GM13976 (cell line): ENCODE data around the gene GLTP.

Source experiments
- DNase-seq: peaks from one replicate; pipeline ENCODE4 v3.0.0; 2012; ENCODE audit warnings: low spot score
- CTCF ChIP-seq: IDR thresholded peaks from 2 replicates; pipeline ENCODE4 v1.5.1; 2012; ENCODE audit warnings: borderline replicate concordance, mild to moderate bottlenecking; ENCODE audit not compliant: insufficient read depth; ENCODE audit errors: extremely low read depth, missing control alignments, control extremely low read depth
- in situ Hi-C: fragments of 300-500 bp; cut with MboI; formaldehyde crosslinking; loops from one replicate; pipeline ENCODE4 v1.12.0; 2022; ENCODE audit warnings: low sequenced_read_pairs, mixed read lengths, inconsistent platforms; ENCODE audit not compliant: unreplicated experiment

The GLTP gene

GRCh38 chr12:109833307-109834189, 46.8 kb downstream of the GLTP start, which contains the start of gene TRPV4:
Gene TRPV4 (minus strand): TSS chr12:109833398. CDS start chr12:109814796, 18,602 bp downstream.
- DNase-seq: no peak
- in situ Hi-C loops: no loop called here
- TF ChIP-seq CTCF: no peak

- TF ChIP-seq CTCF: no peak
- no peak for DNase-seq
- in situ Hi-C loops: no loop called here
Measured at GRCh38 chr12:109832541-109833306, 47.6 kb downstream of the GLTP start.

GRCh38 chr12:109831929-109832328, 48.4 kb downstream of the GLTP start:
- no peak for DNase-seq
- no peak for TF ChIP-seq CTCF
- in situ Hi-C loops: no loop called here

- no peak for DNase-seq
- in situ Hi-C loops: no loop called here
- TF ChIP-seq CTCF: no peak
Measured at GRCh38 chr12:109831365-109831764, 49.0 kb downstream of the GLTP start.

- DNase-seq: no peak
- no peak for TF ChIP-seq CTCF
- in situ Hi-C loops: no loop called here
Measured at GRCh38 chr12:109830718-109831117, 49.6 kb downstream of the GLTP start.

- no peak for DNase-seq
- TF ChIP-seq CTCF: no peak
- in situ Hi-C loops: no loop called here
Measured at GRCh38 chr12:109830267-109830666, 50.1 kb downstream of the GLTP start.
